Stimulated activated CD4-positive, alpha-beta T cell treated with anti-CD3 and anti-CD28 coated beads, Interleukin-4, amount 100 ng/mL, for 1 hour (primary cell): ENCODE results near the gene RNF144B.
"Not testable (repeated sequence)": the region's sequence is repeated elsewhere in the genome, so short reads cannot be mapped to it uniquely, and the experiment has no call there.

Source experiments
- DNase-seq: peaks from one replicate; pipeline ENCODE4 v3.0.0-alpha.2; 2020

RNF144B gene

DNA sequence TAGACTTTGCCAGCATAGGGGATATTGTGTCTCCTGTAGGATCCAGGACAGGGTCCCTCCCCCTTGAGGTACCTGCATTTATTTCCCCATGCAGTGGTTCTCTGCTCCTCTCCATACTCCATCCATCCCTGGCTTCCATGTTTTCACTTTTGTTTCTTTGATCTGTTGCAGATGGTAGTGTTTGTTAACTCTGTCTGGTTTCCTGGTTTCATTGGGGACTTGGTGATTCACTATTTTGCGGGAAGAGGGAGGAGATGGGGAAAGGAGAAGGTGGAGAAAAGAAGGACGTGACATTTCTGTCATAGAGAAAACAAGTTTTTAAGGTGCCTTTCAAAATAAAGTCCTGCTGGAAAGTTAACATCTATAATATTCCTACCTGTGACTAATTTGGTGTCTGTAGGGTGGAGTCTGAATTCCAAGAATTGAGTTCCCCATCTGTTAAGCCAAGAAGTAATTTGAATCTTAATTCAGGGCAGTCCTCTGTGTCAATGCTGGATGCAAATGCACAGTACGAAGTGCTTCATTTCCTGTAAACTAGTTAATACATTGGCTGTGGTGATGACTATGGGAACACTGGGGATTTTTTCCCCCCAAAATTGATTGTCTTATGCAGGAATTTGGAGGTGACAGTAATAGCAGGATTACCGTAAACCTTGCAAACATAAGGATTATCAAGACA lies 6.9 kb upstream of the RNF144B start:
- no peak for DNase-seq

DNA sequence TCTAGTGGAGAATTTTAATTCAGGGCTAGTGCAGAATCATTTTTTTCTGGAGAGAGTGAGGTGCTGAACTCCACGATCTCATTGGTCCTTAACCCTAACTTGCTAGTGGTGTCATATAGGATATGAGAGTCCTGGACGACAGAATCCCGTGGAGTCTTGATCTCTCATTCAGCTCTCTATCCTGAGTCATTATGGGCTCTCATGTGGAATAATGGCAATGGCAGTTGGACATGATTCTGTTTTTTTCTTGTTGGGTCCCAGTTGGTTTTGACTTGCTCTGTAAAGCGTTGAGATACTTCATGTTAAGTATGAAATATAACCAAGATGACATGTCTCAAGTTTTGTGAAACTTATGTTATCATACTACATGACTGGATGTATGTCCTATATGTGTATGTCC lies 6.3 kb upstream of the RNF144B start:
- no peak for DNase-seq

DNA sequence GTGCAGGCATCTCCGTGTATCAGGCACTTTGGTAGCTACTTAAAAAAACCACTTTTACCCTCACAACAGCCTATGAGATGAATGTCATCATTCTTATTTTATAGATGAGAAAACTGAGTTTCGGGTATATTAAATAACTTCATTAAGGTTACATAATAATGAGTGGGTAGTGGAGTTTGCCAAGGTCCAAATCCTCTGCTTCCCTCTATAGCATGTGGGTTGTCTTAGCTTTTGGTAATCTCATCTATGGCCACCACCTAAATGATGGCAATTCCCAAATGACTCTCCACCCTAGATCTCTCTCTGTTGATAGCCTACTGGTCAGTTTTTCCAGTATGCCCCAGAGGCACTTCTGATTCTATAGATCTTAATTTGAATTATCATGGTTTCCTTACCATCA lies 3.7 kb upstream of the RNF144B start:
- no peak for DNase-seq

DNA sequence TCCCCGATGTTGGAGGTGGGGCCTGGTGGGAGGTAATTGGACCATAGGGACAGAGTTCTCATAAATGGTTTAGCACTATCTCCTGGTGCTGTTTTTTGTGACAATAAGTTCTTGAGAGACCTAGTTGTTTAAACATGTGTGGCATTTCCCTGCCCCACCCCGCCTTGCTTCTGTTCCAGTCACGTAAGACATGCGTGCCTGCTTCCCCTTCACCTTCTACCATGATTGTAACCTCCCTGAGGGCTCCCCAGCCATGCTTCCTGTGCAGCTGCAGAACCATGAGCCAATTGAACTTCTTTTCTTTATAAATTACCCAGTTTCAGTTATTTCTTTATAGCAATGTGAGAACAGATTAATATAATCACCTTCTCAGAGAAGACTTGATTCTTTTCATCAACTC lies 2.5 kb upstream of the RNF144B start:
- DNase-seq: no peak

DNA sequence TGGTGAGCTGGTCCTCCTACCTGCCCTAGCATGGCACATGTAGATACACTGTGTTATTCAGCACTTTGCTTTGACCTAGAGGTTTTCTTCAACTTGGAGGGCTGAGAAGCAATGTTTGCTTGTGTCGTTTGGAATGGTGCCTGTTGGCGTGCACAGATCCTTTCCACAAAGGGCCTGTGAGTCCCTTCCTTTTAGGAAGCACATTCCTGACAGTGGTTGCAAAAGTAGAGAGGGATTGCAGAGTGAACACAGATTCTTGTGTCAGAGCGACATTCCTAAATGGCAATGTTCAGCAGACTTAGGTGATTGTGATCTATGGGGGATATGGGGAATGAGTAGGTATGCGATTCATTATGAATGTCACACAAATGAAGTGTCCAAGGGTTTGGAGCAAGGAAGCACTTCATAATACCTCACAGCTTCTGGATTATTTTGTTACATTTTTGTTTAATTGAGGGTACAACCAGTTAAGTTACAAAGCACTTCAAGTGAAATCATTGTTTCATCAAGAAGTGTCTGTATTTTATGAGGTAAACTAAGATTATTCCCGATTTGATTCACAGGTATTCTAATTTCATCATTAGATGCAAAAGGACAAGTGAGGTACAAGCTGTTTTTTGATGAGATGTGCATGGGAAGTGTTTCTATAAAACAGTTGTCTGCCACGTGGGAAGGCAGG lies 713 bp upstream of the RNF144B start:
- no peak for DNase-seq

DNA sequence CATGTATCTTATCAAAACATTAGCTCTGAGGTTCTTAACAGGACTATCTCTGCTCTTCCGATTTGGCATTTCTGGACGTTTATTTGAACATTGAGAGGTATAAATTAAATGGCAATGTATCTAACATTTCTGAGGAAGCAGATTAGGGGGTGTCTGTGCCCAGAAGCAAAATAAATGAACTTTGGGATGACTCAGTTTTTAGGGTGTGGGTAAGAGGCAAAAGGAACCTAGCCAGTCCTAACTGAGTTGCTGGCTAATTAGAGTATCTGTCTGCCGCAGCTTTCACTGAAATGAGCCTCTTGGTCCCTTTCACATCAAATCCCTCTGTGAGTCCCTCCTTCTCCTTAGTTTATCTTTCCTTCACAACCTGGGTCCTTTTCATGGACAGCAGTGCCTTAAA lies 1.1 kb downstream of the RNF144B start:
- no peak for DNase-seq

DNA sequence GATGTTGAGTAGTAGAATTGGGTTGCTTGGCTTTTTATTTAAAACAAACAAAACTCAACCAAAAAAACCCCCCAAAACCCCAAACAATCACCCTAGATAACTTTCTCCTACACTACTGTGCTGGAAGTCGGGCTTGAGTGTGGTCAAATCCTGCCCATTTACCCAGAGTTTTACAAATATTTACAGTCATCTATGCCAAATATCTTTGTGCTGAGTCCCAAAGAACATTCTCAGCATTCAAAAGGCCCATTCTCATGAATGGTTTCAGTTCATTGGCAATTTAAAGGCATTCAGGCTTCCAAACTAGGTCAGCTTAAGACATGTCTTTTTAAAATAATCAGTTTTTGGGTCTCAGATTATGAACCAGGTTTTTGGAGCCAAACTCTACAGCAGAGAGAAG lies 1.8 kb downstream of the RNF144B start:
- no peak for DNase-seq

DNA sequence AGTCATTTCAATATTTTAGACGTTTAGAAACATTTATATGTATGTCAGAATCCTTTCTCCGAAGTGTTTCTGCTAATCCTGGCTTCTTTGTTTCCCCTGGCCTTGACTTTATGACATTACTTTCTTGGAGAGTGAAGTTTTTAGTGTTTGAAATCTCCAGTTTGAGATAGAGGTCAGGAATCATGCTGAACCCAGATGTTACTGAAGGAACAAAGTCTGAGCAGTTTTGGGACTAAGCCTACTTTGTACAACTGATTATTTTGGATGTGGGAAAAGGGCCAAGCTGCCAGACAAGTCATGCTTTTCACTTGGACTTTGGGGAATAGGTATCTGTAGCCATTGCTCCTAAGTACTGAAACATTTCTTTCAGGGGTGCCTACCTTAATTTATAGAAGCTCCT lies 2.3 kb downstream of the RNF144B start:
- no peak for DNase-seq

DNA sequence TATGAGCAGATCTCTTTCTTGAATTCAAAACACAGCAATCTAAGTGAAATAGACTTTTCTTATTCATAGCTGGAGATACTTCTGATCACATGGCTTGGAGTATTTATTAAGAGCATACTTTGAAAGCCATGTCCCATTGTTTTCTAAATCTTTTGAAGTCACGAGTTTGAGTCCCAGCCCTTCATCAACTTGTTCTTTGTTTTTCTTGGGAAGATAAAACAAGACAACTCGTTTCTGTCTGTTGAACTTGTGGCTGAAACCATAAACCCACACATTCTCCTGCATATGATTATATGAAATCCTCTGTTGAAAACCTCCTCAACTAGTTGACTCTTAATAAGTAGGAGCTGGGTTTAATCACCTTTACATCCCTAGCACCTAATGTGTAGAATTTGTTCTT lies 3.3 kb downstream of the RNF144B start:
- no peak for DNase-seq

DNA sequence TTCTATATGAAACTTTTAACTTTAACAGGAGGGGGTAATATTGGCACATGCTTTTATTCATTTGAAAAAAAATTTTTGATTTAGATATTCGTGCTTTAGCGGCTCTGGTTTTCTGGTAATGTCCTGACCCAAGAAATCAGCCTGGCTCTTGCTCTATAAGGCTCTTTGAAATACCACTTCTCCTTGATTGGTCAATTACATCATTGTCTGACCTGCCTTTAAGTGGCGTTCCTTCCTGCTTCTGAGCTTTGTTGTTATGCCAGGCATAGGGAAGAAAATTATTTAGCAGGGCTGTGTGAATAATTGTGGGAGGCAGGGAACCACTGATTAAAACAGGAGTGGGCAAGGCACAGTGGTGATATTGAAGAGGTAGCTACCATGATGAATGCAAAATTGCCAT lies 3.9 kb downstream of the RNF144B start:
- no peak for DNase-seq

DNA sequence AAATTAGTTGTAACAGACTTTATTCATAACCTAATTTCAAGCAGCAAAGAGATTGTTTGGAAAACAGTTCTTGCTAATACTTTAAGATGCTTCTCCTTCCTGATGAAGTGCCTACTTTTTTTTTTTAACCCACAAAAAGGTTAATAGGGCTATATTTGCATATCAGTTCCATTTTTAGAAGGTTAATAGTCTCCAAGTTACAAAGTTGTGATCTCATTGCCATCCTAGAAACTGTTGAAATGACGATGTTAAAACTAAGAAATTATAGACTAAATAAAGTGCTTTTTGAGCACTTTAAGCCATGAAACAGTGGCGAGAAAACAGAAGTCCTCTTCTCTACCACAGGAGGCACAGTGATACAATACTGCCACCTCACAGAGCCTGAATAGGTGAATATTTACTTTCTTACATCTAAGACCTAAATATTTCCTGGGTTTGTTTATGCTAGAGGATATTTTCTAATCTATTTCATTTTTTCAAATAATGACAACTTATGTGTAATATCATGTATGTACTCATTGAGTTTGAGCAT lies 5.3 kb downstream of the RNF144B start:
- DNase-seq: no peak

DNA sequence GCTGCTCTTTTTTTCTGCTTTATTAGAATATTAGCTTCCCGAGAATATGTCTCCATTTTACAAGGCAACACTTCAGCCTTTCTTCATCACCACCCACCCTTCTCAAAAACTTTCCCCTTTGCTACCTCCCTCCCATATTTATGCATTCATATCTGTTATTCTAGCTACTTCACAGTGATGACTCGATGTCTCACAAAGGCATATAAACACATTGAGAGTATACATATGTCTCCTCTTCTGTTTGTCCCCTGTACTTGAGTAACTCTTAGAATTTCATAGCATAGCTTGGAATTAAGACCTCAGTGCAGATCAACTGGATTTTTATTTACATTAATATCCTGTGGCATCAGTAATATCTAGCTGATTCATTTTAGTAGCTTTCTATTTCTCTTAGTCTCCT lies 6.5 kb downstream of the RNF144B start:
- DNase-seq: no peak

DNA sequence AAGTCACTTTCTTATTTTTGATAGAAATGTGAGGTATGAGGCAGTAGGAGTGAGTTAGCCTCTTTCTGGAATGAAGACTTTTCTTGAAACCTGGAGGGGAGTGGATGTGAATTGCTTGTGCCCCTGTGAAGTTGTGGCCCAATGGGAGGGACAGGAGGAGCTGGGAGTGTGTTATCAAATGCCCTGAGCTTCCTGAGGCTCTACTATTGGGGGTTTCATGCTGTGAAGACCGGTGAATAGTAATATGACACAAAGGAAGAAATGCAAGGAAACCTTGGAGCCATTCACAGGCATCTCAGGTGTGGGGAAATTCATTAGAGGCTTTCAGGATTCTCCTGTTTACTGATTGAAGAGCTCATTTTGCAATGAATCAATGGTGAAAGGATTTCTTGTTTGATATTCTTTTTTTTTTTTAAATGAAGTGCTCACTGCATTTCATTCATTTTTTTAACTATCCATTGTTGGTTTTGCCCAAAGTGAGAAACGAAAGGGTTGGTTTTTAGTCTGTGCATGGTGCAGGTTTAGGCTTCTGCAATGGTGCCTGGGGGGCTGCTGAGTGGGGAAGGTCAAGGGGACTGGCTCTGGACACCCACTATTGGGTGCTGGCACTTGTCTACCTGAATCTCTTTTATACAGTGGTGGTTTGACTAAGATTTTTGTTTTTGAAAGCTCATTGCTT lies 8.2 kb downstream of the RNF144B start:
- no peak for DNase-seq

DNA sequence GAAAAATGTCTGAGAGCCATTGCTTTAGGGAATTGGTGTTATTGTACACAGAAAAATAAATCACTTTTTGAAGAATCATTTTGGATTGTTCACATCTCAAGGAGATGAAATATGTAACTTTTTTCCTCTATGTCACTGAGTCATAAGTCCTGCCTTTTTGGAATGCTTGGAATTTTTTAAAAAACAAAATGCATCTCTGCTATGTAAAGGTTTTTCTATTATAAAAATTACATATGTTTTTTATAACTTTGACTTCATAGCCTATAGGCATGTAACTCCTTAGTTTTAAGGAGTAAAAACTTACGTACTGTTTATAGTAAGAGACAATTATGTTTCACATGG lies 8.7 kb downstream of the RNF144B start:
- no peak for DNase-seq

DNA sequence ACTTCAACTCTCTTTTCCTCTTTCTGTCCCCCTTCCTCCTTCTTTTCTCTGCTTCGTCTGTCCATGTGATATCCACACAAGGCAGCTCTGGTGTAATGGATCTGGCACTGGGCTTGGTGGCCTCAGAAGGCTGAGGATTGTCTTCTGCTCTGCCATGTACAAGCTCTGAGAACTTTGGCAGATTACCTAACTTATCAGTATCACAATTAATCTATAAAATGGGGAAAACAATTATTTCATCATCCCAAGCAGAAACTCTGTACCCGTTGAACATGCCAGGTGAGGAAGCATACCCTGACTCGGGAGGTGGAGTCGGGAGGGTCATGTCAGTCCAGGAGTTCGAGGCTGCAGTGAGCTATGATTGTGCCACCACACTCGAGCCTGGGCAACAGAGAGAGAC lies 10.6 kb downstream of the RNF144B start:
- DNase-seq: no peak

DNA sequence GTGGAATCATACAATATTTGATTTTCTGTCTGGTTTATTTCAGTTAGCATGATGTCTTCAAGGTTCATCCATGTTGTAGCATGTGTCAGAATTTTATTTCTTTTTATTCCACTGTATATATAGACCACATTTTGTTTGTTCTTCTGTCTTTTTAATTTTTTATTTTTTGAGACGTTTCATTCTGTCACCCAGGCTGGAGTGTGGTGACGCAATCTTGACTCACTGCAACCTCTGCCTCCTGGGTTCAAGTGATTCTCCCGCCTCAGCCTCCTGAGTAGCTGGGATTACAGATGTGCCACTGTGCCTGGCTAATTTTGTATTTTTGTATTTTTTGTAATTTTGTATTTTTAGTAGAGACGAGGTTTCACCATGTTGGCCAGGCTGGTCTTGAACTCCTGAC lies 11.1 kb downstream of the RNF144B start:
- DNase-seq: not testable (repeated sequence)

DNA sequence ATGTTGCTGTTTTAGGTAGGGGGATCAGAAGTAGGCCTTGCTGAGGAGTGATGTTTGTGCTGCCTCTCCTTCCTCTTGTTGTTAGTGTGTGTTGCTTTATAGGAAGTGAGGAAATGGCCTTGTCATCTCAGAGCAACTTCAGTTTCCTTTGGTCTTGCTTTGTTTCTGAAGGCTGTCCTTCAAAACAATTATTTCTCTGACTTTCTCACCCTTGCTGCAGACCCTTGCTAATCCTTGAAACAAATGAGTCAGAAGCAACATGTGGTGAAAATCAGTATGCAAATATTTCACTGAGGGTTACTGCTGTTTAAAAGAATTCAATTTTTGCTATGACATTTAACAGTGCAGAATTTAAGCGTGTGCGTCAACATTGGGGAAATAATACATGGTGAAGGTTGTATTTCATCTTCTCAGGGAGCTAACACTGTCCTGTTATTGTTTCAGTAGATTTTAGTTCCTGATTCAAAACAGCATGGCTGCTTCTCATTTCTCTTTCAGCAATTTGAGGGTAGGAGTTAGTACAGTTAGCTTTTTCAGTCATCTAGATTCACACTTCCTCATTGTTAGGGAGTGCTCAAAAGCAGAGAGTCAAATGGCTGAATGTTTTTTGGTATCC lies 13.8 kb downstream of the RNF144B start:
- DNase-seq: no peak

DNA sequence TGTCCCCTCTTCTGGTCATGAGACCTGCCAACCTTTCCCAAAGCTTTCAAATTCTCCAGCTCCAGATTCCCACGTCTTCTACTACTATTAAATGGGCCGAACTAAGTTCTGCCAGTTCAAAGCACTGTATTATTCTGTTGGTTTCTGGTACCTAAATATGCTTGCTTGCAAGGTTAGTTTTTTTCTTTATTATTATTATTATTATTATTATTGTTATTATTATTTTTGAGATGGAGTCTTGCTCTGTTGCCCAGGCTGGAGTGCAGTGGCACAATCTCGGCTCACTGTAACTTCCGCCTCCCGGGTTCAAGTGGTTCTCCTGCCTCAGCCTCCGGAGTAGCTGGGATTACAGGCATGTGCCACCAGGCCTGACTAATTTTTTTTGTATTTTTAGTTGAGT lies 17.8 kb downstream of the RNF144B start:
- DNase-seq: not testable (repeated sequence)

DNA sequence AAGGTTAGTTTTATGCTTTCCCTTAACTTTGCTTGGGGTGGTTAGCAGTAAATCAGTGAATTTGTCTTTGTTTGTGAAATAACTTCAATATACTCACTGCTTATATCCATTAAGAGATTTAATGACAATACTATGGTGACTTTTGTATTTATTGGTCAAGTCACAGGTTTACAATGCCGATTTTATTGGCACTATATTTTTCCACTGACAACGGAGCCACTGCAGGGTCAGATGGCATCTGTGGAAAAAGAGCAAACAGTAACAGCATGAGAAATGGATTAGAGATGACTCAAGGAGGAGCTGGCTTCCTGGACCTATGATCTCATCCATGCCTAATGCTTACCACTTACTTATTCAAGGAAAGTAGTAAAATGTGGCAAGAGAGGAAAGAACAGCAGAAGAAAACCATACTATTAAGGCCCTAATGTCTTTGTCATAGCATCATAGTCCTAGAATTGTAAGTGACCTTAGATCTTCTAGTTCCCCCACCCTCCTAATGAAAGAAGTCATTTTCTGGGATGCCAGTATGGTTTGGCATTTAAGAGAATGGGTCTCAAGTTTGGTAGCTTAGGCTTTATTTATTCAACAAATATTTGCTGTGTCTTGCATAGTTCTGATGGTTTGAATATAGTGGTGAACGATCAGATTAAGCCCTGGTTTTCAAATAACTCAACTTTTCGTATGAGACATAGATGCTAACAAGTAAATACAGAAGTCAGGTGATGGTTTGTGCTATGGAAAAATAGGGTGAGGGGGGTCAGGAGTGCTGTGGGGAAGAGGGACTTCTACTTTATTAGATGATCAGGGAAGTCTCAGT lies 18.5 kb downstream of the RNF144B start:
- DNase-seq: no peak

DNA sequence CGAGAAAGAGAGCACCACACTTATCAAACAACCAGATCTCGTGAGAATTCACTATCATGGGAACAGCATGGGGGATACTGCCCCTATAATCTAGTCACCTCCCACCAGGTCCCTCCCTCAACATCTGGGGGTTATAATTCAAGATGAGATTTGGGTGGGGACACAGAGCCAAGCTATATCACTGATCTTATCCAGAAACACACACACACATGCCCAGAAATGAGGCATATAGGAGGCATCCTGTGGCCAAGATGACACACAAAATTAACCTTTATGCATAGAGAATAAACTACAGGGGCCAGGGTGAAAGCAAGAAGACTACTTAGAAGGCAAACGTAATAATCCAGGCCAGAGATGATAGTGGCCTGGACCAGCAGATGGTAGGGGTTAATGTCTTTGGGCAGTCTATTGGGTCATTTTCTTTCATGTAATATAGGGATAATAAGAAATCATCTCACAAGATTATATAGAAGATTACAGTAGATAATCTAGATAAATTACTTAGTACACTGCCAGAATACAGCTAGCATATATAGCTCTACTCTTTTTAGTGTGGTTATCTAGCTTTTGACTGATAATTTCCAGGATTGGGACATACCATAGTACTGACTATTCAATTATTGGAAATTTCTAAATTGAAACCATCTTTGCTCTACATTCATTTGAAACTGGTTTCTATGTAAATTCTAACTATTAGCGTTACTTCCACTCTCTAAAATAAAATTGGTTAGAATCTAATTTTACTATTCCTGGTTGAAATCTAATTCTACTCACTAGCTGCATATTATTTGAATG lies 20.0 kb downstream of the RNF144B start:
- no peak for DNase-seq

DNA sequence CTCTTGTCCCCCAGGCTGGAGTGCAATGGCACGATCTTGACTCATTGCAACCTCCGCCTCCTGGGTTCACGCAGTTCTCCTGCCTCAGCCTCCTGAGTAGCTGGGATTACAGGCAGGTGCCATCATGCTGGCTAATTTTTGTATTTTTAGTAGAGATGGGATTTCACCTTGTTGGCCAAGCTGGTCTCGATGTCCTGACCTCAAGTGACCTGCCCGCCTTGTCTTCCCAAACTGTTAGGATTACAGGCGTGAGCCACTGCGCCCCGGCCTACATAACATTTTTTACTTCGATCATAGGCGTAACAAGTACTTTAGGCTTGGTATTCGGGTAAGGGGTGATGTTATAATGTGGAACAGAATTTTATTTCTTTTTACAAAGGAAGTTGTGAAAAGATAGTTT lies 22.5 kb downstream of the RNF144B start:
- not testable (repeated sequence) for DNase-seq

DNA sequence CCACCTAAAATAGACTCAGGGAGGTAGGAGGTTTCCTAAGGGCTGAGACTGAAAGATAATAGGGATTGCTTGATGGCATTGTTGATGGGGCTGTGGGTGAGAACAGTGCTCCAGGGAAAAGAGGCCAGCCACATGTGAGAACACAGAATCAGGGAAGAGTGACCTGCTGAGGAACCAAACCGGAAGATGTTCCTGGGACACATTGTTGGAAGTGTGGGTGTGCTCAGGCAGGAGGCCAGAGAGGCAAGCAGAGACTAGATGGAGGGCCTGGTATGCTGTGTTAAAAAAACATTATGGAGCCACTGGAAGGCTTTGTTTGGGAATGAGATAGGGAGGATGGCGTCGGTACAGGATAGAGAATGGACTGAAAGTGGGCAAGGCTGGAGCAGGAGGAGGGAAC lies 23.3 kb downstream of the RNF144B start:
- no peak for DNase-seq
